GM12878 (cell line): Measurements from ENCODE around the gene IL10RA.

Source experiments
- NFIC ChIP-seq: IDR thresholded peaks from 2 replicates; pipeline ENCODE4 v1.6.1; 2012; ENCODE audit warnings: low read depth, mild to moderate bottlenecking, inconsistent platforms, low read length, moderate library complexity
- NRF1 ChIP-seq: conservative IDR thresholded peaks from 2 replicates; pipeline ENCODE4 v1.6.1; 2011; ENCODE audit warnings: mild to moderate bottlenecking, low read depth, low read length, improper control_type of control experiment
- PML ChIP-seq: IDR thresholded peaks from 2 replicates; pipeline ENCODE4 v1.6.1; 2012; ENCODE audit warnings: low read length, inconsistent platforms
- SIN3A ChIP-seq: IDR thresholded peaks from 2 replicates; pipeline ENCODE4 v1.6.1; 2012; ENCODE audit warnings: low read depth, low read length, improper control_type of control experiment
- SRF ChIP-seq, 2 experiments: IDR thresholded peaks; 2 replicates each; pipeline ENCODE4 v1.6.1; 2011; ENCODE audit warnings: low read depth in 2 of 2, low read length in 2 of 2, mild to moderate bottlenecking in 1 of 2, moderate library complexity in 1 of 2
- TF ChIP-seq, protein P1 (sequence below): fragments of 450-650 bp; IDR thresholded peaks from 2 replicates; pipeline ENCODE4 v1.6.1; 2017; ENCODE audit warnings: mild to moderate bottlenecking
- TF ChIP-seq, protein P2 (sequence below): IDR thresholded peaks from 2 replicates; pipeline ENCODE4 v1.6.1; 2012; ENCODE audit warnings: low read depth, low read length, improper control_type of control experiment

DNA sequence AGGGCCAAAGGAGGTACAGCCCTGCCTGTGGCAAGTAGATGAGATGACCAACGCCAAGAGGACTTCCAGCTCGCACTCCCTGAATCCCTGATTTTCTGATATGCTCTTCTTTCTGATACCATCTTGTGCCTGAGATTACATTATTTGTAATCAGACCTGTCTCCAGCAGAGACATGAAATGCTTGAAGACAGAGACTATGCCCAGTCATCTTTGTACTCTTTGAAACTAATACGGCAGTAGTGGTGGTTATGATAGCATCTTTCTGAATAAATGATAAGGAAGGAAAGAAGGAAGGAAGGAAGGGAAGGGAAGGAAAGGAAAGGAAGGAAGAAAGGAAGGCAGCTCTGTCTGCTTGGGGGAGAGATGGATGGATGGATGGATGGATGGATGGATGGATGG, 27.8 kb downstream of the IL10RA start:
- no peak for TF ChIP-seq SRF (IDR thresholded peaks at IDR 0.05; ENCODE audit: low read depth in 2 of 2, low read length in 2 of 2)
- TF ChIP-seq NRF1: no peak
- TF ChIP-seq PML: no peak
- TF ChIP-seq, protein P1, sequence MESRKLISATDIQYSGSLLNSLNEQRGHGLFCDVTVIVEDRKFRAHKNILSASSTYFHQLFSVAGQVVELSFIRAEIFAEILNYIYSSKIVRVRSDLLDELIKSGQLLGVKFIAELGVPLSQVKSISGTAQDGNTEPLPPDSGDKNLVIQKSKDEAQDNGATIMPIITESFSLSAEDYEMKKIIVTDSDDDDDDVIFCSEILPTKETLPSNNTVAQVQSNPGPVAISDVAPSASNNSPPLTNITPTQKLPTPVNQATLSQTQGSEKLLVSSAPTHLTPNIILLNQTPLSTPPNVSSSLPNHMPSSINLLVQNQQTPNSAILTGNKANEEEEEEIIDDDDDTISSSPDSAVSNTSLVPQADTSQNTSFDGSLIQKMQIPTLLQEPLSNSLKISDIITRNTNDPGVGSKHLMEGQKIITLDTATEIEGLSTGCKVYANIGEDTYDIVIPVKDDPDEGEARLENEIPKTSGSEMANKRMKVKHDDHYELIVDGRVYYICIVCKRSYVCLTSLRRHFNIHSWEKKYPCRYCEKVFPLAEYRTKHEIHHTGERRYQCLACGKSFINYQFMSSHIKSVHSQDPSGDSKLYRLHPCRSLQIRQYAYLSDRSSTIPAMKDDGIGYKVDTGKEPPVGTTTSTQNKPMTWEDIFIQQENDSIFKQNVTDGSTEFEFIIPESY: no peak
- no peak for TF ChIP-seq NFIC
- TF ChIP-seq, protein P2, sequence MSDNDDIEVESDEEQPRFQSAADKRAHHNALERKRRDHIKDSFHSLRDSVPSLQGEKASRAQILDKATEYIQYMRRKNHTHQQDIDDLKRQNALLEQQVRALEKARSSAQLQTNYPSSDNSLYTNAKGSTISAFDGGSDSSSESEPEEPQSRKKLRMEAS: no peak
- no peak for TF ChIP-seq SIN3A
